ENCODE results near the gene TENT4A.

The TENT4A gene

DNA sequence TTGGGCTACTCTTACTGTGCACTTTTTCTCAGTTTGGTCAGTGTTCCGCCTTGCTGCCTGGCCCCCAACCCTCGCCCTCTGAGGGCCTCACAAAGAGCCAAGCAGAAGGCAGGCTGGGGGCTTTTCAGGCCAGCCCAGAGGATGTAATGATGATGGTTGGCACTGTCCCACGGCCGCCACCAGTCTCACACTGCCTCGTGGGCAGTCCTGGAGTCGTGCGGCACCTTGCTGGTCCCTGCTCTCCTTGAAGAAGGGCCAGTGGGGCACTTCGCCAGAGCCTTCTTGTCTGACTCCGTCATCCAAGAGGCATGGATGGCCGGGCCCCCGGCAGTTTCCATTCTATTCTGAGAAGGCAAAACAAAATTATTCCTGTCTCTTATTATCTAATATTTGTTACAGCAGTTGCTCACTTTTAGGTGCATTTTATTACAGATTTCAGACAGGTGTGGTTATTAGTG lies 21.0 kb downstream of the TENT4A start:
- DNase-seq: no peak

DNA sequence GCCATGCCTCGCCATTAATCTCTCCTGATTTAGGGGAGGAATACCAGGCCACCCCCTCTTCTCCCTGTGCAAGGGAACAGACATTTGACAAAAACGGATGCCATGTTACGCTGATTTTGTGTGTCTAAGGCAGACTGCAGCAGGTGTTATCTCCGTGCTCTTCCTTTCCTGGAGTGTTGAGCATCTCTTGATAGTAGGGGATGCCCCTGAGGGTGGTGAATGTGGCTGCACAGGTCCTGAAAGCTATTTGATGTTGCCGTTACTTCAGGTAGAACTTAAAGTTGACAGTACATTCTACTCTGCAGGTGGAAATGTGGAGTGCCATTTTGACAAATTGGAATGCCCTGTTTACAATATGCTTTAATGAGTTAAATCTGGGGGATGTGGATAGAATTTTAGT lies 21.5 kb downstream of the TENT4A start:
- no peak for DNase-seq

DNA sequence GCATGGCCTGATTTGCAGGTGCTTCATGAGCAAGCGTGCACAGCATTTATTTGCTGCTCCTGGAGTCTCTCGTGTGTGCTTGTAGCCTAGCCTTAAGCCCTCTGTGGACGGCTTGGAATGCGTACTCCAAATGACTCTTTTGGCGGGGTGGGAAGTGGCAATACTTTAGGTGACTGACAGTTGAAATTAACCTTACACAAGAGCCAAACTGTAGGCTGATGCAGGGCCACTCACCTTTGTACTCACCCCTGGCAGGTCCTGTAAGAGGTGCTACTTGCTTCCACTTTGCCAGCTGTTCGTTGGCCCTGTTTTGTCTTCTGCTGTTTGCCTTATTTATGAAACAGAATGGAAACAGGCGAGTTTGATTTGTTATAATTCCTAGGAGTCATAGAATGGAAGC lies 22.9 kb downstream of the TENT4A start:
- DNase-seq: no peak

DNA sequence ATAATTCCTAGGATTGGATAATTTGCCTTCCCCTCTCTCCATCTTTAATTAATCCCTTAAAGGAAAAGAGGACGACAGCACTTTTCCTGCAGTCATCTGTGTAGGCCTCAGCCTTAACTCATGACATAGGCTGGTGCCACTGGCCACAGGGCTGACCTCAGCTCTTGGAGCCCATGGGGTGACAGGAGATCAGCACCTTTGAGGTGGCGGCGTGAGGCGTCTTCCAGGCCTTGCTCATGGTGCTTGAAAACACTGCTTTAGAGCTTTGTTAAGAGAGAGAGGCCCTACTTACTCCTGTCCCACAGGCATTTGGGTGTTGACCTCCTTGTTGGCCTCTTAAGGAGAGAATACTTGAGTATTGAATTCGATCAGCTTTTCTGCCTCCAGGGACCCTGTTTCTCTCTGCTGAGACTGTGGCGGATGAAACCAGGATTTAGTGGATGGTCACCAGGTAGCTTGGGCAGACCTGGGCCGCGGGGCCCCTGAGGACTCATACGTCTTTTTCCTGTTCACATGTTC lies 23.4 kb downstream of the TENT4A start:
- DNase-seq: no peak

DNA sequence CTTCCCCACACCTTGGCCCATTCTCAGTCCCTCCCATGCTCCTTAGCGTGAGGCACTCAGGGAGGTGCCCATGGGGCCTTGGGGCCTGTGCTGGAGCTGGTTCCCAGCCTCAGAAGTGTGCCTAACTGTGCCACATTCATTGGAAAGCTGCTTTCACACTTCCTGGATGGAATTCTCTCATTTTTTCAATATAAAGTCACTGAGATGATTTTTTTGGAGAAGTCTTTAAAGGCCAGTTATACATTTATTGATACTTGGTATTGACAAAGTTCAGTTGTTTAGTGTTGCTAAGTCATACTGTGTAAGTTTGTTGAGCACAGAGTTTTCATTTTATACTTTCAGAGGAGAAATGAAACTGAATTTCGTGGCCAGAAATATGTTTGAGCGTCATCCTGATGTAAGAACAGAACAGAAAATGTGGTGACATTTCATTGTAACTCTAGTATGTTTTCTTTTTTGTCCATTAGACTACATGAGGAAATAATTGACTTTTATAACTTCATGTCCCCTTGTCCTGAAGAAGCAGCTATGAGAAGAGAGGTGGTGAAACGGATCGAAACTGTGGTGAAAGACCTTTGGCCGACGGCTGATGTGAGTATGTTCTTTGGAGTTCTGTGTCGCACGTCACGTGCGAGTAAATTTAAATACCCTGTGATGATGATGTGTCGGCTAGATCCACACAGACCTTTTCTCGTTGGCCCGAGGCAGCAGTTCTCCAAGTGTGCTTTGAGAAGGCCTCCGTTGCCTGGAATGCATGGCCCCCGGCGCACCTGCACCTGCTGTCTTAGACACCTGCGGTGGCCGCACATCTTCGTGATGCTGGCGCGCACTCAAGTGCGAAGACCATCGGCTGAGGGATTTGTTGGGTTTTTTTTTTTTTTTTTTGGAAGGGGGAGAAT lies 24.1 kb downstream of the TENT4A start:
- DNase-seq: no peak

DNA sequence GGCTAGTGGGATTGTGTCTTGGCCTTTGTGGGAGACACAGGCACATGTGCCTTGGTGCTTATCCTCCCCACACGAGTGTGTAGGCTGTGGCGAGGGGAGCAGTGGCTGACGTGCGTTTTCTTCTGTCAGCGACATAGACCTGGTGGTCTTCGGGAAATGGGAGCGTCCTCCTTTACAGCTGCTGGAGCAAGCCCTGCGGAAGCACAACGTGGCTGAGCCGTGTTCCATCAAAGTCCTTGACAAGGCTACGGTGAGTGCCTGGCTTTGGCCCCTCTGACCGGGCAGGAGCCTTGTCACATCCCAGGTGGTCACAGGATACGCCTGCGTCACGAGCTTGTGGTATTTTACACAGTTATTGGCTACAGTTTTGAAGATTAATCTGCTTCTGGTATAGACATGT lies 26.4 kb downstream of the TENT4A start:
- no peak for DNase-seq

DNA sequence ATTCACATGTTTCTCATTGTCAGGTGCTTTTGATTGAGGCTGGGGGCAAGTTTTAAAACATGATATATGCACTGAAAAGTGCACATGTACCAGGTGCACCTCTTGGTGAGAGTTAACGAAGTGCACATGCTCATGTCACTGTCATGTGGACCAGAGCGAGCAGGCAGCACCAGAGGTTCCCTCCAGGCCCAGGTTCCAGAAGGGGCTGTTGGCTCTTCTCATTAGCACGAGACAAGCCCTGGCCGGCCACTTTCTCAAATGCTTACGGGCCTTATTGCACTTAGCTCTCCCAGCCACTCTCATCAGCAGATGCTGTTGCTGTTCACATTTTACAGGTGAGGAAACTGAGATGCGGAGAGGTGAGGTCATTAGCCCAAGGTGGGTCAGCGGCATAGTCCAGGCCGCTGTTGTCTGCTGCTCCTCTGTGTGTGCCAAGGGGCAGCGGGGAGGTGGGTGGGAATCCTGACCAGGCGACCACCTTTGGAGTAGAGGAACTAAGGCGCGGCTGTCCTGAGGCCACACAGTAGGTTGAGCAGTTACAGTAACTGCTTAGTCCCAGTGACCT lies 27.4 kb downstream of the TENT4A start:
- DNase-seq: no peak

DNA sequence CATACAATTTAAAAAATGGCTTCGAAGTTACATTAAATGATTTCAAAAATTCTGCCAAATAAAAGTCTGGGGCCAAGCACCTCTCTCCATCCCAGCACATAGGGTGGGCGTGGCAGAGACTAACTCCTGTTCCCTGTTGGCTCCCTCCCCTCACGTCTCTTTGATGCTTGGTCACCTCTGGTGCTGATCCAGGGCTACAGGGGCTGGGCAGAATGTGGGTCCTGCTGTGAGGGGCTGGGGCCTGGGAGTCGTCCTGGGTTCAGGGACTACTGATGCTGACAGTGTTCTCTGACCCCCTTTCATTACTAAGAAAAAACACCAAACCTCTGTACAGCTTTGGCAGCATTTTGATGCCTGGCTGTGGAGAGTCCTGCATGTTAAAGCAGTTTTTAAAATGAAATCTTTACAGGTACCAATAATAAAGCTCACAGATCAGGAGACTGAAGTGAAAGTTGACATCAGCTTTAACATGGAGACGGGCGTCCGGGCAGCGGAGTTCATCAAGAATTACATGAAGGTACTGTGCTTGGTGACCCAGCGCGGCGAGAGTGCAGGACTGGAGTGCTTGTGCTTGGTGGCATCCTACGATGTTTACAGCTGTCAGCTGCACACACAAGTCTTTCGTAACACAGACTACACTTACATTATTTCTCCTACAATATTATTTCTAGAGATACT lies 29.0 kb downstream of the TENT4A start:
- DNase-seq: no peak

DNA sequence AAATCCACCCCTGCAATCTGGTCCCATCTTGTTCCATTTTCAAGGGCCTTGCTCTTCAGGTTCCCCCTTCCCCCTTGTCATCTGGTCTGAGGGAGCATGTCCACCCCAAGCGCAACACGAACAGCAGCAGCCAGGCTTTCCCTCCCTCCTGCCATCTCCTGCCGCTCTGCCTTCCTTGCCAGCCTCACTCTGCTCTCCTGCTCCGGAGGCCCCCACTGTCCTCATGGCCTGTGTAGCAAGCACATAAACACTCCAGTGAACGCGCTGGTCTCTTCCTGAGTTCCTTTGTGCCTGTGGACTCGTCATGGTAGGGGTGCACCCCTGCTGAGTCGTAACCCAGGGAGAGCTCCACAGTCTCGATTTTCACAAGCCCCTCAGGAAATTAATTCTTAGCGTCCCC lies 29.9 kb downstream of the TENT4A start:
- no peak for DNase-seq

DNA sequence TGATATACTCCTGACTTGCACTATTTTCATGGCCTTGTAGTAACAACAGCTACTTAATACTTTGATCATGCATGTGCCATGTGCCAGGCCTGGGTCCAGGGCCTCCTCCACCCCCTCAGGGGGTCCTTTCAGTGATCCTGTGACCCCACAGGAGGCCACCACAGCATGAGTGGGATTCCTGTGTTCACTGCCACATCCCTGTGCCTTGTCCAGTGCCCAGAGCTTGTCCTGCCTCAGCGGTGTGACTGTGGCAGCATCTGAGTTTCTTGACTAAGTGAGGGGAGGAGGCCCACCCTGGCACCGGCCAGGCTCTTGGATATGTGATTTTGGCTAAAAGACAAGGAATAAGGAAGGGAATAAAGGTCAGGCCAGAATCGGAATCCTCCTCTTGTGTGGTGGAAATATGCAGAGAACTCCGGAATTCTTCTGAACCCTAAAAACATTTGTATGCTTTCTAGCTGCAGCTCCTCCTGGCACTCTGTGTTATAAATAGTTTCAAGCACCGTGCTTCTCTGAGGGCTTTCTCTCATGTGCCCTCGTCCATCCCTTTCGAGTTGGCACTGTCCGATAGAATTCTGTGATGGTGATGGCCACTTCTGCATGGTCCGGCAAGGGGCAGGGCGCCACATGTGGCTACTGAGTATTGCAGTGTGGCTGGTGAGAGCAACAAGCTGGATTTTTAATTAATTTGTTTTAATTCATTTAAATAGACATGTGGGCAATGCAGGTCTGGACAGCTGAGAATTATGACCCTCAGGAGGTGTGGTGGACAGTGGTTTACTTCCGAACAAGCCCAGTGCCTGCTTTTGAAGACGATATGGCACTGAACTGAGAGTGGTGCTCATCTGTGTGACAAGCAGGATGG lies 31.8 kb downstream of the TENT4A start:
- no peak for DNase-seq

DNA sequence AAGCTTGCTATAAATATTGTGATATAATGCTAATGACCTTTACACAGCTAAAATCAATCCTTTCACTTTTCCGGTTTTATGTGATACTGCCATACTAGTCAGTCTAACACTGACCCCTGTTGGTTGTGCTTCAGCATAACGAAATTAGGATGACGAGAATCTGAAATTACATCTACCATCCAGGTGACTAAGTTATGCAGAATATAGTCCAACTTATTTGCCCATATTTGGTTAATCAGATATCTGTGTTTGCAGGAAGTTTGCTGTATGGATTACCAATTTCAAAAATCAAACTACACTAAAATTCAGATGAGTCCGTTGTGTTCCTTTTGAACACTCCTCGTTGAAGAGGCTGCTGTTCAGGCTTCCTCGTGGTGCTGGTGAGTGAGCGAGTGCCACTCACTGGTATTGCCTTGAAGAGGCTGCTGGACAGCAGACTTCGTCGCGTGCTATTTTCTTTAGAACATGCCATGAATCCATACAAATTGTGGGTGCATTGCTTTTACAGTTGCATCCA lies 32.5 kb downstream of the TENT4A start:
- peak; percentile 82 for DNase-seq

DNA sequence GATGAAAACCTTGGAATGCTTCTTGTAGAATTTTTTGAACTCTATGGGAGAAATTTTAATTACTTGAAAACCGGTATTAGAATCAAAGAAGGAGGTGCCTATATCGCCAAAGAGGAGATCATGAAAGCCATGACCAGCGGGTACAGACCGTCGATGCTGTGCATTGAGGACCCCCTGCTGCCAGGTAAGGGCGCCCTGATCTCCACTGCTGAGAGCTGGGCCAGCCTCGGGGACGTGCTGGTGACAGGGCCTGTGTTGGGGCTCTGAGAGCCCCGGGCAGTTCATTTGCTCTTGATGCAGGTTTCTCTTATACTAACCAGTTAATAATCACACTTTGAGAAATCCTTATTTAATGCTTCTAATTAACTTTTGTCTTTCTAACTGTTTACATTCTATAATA lies 33.0 kb downstream of the TENT4A start:
- DNase-seq: no peak

DNA sequence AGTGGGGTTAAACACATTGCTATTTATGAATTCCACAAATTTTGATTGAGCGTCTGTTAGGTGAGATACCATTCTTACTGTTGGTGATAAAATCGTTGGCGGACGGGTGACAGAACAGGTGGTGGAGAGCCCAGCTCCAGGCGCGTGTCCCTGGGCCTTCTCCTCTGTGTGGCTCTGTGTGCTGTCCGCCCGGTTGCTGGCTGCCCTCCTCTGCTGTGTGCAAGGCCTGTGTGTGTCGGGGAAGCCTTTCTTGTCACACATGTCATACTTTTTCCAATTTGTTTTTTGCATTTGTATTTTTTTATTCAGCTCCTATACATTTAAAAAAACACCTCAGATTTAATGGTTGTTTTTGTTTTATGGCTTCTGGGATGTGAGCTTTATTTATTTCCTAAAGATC lies 33.9 kb downstream of the TENT4A start:
- no peak for DNase-seq

DNA sequence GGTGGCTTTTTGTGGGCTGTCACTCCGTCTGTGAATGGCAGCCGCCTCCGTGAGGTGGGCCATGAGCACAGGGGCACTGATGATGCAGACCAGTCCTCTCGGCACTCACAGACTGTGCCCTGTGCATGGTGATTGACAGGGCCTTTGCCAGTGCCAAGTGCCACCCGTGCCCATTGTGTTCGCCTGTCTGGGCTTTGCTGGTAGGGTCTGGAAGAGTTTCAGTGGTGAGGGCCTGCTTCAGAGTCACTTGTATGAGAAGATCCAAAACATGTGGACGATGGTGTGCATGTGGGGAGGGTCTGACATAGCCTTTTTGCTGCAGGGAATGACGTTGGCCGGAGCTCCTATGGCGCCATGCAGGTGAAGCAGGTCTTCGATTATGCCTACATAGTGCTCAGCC lies 34.9 kb downstream of the TENT4A start:
- no peak for DNase-seq

DNA sequence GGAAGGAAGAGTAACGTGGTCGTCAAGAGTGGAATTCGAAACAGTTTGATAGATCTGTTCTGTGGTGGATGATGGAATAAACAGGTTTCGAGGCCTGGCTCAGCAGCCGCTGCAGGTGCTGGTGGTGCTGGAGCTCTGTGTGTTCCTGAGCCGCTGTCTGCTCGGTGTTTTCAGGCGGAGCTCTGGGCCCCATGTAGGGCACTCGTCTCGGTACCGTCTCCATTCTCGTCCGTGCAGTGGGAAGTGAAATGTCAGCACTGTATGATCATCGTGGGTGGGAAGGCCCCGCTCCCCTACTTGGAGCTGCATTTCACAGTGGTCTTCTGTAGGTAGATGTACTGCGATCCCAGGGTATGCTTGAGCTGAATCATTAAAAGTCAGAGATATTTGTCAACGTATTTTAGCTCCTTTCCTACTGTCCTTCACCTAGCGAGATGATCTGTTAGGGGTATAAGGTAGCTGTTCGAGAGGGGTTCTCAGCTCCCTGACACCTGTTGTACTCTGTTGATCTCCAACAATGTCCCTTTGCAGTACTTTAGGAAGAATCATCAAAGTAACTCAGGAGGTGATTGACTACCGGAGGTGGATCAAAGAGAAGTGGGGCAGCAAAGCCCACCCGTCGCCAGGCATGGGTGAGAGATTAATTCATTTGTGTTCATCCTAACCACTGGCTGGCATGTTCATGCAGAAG lies 35.9 kb downstream of the TENT4A start:
- no peak for DNase-seq

DNA sequence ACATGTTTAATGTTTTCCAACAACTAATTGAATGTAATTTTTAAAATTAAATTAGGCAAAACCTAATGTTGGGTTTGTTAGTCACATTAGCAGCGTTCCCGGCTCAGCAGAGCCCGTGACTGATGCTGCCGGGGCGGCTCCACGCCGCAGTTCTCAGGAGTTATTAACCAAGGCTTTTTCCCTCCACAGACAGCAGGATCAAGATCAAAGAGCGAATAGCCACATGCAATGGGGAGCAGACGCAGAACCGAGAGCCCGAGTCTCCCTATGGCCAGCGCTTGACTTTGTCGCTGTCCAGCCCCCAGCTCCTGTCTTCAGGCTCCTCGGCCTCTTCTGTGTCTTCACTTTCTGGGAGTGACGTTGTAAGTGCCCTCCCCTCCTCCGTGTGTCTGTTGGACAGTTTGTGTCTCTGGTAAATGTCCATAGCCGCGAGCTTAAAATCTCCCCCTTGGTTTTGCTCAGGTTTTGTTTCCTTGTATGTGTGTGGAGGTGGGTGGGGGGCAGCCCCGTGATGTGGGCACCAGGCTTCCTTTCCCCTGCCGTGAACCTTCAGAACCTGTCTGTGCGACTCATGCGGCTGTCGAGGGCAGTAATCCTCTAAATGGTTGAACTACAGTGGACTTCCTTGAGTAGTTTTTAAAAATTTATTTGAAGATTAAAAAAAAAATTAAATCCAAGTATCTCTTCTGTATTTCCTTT lies 37.1 kb downstream of the TENT4A start:
- no peak for DNase-seq

DNA sequence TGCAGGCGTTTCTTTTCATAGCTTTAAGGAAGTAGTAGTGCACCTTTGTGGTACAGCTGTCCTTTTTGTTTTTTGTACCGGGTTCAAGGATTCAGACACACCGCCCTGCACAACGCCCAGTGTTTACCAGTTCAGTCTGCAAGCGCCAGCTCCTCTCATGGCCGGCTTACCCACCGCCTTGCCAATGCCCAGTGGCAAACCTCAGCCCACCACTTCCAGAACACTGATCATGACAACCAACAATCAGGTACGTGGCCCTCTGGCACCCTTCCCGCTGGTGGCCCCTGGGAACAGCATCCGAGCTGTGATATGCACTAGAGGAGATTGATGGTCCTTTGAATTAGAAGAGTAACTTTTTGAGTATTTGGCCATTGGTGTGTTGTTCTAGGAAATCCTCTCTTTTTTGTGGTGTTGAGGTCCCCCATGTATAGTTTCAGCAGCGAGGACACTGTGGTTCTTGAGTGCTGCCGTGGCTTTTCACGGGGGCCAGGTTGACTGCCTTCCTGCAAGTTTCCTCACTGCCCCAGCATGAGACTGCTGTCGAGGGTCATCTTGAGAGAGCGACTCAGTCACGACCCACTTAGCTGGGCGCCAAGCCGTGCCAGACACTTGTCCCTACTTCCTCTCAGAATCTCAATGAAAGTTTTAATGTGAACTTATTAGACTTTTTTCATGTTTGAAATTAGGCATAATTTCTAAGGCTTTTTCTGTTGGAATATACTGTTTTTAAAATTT lies 37.9 kb downstream of the TENT4A start:
- no peak for DNase-seq

DNA sequence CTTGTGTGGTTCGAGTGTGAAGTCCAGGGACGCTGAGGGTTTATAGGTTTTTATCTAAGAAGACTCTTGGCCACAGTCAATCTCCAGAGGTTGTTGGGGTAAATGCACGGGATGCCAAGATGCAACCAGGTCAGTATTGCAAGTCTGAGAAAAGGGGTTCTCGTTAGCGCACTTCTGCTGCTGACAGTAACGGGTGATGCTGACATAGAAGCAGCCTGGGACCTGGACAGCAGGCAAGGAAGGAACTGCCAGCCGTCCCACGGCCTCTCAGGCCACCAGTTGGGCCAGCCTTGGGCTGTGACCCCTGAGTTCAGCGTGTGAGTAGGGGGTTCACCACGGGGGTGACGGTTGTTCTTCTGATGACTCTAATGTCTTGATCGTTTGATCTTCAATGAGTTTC lies 39.0 kb downstream of the TENT4A start:
- no peak for DNase-seq

DNA sequence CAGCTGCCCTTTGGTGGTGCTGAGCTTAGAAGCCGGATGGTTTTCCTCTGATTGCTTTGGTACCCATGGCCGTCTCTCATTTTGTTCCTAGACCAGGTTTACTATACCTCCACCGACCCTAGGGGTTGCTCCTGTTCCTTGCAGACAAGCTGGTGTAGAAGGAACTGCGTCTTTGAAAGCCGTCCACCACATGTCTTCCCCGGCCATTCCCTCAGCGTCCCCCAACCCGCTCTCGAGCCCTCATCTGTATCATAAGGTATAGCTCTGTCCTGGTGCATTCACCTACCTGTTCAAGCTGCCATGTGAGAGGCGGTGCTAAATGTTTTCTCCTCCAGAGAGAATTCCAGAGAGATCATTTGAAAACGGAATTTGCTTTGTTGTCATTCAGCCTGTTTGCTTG lies 39.5 kb downstream of the TENT4A start:
- no peak for DNase-seq

DNA sequence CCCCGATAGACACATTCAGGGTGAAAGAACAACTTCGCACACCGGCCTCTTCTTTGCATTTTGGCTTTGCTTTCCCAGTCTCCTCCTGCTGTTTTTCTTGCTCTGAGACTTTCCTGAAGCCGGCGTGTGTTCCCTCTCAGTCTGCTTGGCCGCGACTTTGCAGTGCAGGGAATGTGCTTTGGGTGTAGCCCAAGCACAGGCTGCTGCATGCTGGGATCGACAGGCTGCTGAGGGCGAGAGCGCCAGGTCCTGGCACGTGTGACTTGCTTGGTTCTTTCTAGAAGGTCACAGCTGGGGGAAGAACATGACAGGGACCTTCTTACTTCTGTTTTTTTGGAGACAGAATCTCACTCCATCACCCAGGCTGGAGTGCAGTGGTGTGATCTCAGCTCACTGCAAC lies 40.6 kb downstream of the TENT4A start:
- no peak for DNase-seq

DNA sequence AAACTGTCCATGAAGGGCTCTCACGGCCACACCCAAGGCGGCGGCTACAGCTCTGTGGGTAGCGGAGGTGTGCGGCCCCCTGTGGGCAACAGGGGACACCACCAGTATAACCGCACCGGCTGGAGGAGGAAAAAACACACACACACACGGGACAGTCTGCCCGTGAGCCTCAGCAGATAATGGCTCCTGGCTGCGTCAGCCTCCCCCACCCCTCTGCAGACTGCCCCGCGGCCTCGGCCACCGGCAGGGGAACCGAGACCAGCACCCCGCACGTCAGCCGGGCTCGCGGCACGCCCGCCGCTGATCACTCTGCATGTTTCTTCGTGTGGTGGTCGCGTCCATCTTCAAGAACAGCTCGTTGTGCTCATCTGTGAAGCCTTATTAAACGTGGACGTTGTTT lies 41.5 kb downstream of the TENT4A start:
- no peak for DNase-seq
